ENCODE results near the gene ARL3.

ARL3 gene

DNA sequence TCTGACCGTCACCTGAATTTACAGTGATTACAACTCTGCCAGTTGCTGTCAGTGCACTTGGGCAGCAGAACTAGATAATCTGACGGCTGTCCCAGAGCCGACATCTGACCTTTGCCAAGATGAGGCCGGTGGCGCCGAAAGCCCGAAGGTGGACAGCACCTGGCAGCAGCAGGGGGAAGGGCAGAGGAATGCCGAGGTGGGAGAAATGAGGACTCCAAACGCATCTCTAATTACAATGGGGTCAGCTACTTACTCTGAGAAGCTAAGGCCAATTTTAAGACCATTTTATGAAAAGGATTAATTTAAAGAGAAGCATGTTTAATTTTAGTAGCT lies 36.2 kb downstream of the ARL3 start:
- Histone ChIP-seq H3K4me1 (peaks cover 50% of the 10 kb centered on the region), H3K36me3 (replicated peaks) (peaks cover 5% of the 10 kb centered on the region), H3K27me3 (ENCODE audit: low read depth) (no peaks in the 10 kb centered on the region), H3K4me3 (no peak overlapping the region), H3K9me3 (no peaks in the 10 kb centered on the region)
- in situ Hi-C loops (cut with MboI; ENCODE audit: low sequenced_read_pairs): no loop called here
- no peak for DNase-seq (ENCODE audit: low spot score in 2 of 2)

DNA sequence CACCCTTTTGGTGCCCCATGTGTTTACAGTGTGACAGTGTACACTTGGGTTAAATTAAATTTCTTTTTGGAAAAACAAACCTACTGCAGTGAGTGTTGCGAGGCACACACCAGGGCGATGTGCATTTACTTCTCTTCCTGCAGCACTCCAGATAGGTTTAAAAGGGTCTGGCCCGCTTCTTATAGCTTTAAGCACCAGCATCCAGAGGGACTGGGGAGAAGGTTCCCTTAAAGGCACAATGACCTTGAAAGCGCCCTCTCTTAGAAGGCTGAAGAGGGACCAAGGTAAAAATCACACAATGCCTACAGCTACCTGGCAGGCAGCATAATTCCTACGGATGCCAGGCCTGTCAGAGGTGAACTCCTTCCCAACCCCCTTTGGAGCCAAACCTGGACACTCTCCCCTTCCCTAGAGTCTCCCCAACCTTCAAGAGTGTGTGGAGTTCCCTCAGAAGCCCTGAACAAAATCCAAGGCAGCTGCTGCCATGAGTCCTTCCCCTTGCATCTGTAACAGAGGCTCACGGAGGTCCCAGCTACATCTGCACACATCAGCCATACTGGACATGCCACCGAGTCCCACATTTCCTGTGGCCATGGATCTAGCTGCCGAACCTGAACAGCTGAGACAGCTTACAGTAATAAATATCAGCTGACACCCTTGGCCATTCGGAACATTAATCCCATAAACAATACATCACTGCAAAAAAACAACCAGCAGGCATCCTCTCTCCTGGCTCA lies 36.7 kb downstream of the ARL3 start:
- Histone ChIP-seq H3K9me3 (no peaks in the 10 kb centered on the region), H3K4me1 (peaks cover 50% of the 10 kb centered on the region), H3K4me3 (no peak overlapping the region), H3K27me3 (ENCODE audit: low read depth) (no peaks in the 10 kb centered on the region), H3K36me3 (replicated peaks) (peaks cover 5% of the 10 kb centered on the region)
- in situ Hi-C loops (cut with MboI; ENCODE audit: low sequenced_read_pairs): no loop called here
- no peak for DNase-seq (ENCODE audit: low spot score in 2 of 2)

GRCh38 chr10:102676534-102677315 lies 37.5 kb downstream of the ARL3 start:
- no peak for DNase-seq (ENCODE audit: low spot score in 2 of 2)
- Histone ChIP-seq H3K4me3 (no peak overlapping the region), H3K27me3 (ENCODE audit: low read depth) (no peaks in the 10 kb centered on the region), H3K36me3 (replicated peaks) (peaks cover 3% of the 10 kb centered on the region), H3K4me1 (peaks cover 50% of the 10 kb centered on the region), H3K9me3 (no peaks in the 10 kb centered on the region)
- in situ Hi-C loops (cut with MboI; ENCODE audit: low sequenced_read_pairs): no loop called here

GRCh38 chr10:102675666-102676533 lies 38.3 kb downstream of the ARL3 start:
- peaks cover 50% of the 10 kb centered on the region for H3K4me1 ChIP-seq
- H3K4me3 ChIP-seq: no peak overlapping the region
- no peaks in the 10 kb centered on the region for H3K36me3 ChIP-seq (replicated peaks)
- no peaks in the 10 kb centered on the region for H3K27me3 ChIP-seq (ENCODE audit: low read depth)
- no peaks in the 10 kb centered on the region for H3K9me3 ChIP-seq
- in situ Hi-C loops (cut with MboI; ENCODE audit: low sequenced_read_pairs): no loop called here
- DNase-seq (ENCODE audit: low spot score in 2 of 2): peak; percentile 42 to 59

DNA sequence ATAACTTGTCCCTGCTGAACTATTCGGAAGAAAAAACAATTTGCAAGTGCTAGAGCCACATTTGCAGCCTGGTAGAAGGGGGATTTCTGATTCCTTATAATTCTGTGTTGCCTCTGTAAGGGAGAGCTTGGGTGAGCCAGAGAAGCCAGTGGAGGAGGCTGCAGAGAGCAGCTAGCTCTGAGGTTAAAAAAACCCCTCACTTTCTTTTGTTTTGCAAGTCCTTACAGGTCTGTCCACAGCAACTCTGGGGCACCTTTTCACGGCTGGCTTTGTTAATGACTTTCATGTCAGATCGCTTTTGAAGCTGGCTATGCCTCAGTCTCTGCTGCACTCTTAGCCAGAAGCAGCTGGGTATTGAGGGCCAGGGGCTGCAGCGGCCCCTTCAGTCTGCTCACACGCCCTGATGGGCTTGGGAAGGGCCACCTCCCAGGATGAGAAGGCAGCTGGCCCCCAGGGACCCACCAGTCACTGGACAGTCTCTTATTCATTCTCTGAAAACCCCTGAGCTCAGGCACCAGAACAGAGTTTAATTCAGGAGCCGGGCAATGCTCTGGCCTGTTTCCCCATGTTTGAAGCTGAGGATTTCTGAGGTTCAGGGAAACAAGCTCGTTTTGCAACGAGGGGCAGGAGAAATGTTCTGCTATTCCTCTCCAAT lies 39.1 kb downstream of the ARL3 start:
- Histone ChIP-seq H3K4me3 (no peak overlapping the region), H3K4me1 (peaks cover 50% of the 10 kb centered on the region), H3K36me3 (replicated peaks) (no peaks in the 10 kb centered on the region), H3K27me3 (ENCODE audit: low read depth) (no peaks in the 10 kb centered on the region), H3K9me3 (no peaks in the 10 kb centered on the region)
- DNase-seq (ENCODE audit: low spot score in 2 of 2): peak in 1 of 2 experiments; percentile 42
- in situ Hi-C loops (cut with MboI; ENCODE audit: low sequenced_read_pairs): no loop called here

- Histone ChIP-seq H3K9me3 (no peaks in the 10 kb centered on the region), H3K4me1 (peaks cover 50% of the 10 kb centered on the region), H3K4me3 (no peak overlapping the region), H3K36me3 (replicated peaks) (no peaks in the 10 kb centered on the region), H3K27me3 (ENCODE audit: low read depth) (no peaks in the 10 kb centered on the region)
- DNase-seq (ENCODE audit: low spot score in 2 of 2): no peak
- in situ Hi-C loops (cut with MboI; ENCODE audit: low sequenced_read_pairs): no loop called here
Observed at GRCh38 chr10:102674566-102674965, 39.6 kb downstream of the ARL3 start.

DNA sequence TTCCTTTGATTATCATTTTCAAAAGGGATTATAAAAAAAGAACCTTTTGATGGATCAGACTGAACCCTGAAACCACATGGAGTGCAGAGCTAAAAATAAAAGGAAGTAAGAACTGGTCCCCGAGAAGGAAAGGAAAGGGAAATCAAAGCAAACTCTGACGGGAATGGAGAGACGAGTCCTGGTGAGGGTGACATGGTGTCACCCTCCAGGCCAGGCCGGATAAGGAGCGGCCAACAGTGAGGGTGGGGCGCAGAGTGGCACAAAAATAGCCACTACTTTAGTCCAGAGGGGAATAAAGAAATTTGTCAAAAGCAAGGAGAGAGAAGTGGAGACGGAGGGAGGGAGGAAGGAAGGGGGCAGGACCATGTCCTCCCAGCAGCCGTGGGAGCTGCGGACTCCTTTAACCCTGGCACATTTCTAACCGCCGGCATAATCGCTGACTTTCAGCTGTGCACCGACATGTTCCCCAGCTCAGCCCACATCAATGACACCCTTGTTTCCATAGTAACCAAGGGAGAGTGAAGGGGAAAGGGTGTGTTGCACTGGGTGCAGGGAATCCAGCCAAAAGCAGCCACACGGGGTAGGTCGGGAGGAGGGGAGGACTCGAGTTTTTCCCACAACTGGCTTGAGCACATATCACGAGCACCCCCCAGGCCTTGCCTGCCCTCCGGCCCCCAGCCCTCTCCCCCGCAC lies 40.2 kb downstream of the ARL3 start:
- no peaks in the 10 kb centered on the region for H3K9me3 ChIP-seq
- in situ Hi-C loops (cut with MboI; ENCODE audit: low sequenced_read_pairs): no loop called here
- H3K27me3 ChIP-seq (ENCODE audit: low read depth): no peaks in the 10 kb centered on the region
- H3K4me3 ChIP-seq: no peak overlapping the region
- no peaks in the 10 kb centered on the region for H3K36me3 ChIP-seq (replicated peaks)
- peaks cover 45% of the 10 kb centered on the region for H3K4me1 ChIP-seq
- DNase-seq (ENCODE audit: low spot score in 2 of 2): peak; percentile 46 to 66

GRCh38 chr10:102673236-102673818 lies 40.9 kb downstream of the ARL3 start:
- in situ Hi-C loops (cut with MboI; ENCODE audit: low sequenced_read_pairs): no loop called here
- DNase-seq (ENCODE audit: low spot score in 2 of 2): no peak
- H3K9me3 ChIP-seq: no peaks in the 10 kb centered on the region
- H3K4me3 ChIP-seq: no peak overlapping the region
- H3K36me3 ChIP-seq (replicated peaks): no peaks in the 10 kb centered on the region
- H3K27me3 ChIP-seq (ENCODE audit: low read depth): no peaks in the 10 kb centered on the region
- peaks cover 39% of the 10 kb centered on the region for H3K4me1 ChIP-seq

GRCh38 chr10:102670871-102671434 lies 43.2 kb downstream of the ARL3 start:
- Histone ChIP-seq H3K4me3 (no peak overlapping the region), H3K9me3 (no peaks in the 10 kb centered on the region), H3K27me3 (ENCODE audit: low read depth) (no peaks in the 10 kb centered on the region), H3K36me3 (replicated peaks) (no peaks in the 10 kb centered on the region), H3K4me1 (peaks cover 22% of the 10 kb centered on the region)
- in situ Hi-C loops (cut with MboI; ENCODE audit: low sequenced_read_pairs): no loop called here
- no peak for DNase-seq (ENCODE audit: low spot score in 2 of 2)

DNA sequence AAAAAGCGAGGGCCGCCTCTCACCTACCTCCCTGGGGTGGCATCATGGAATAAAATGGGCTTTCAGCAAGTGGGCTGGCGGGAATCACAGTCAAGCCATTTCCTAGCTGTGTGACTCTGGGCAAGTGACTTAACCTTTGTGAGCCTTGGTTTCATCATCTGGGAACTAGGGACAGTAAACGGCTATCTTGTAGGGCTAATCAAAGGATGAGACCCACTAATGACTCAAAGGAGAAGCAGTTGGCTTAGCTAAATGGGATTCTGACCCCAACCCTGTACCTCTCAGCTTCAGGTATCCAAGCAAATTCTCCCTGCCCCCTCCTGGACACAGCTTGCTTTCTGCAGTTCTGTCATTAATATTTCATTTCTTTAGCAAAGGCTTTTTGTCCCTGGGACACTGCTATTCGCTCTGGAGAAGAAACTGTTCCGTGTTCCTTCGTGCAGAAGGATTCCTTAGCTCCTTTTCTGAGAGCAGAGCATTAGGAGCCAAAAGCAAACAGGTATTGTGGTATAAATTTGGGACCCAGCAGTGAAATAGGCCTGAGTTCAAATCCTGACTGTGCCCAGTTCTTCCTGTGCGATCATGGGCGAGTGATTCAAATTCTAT lies 44.0 kb downstream of the ARL3 start:
- H3K4me3 ChIP-seq: no peak overlapping the region
- no peaks in the 10 kb centered on the region for H3K36me3 ChIP-seq (replicated peaks)
- in situ Hi-C loops (cut with MboI; ENCODE audit: low sequenced_read_pairs): no loop called here
- no peak for DNase-seq (ENCODE audit: low spot score in 2 of 2)
- H3K9me3 ChIP-seq: no peaks in the 10 kb centered on the region
- H3K4me1 ChIP-seq: peaks cover 16% of the 10 kb centered on the region
- H3K27me3 ChIP-seq (ENCODE audit: low read depth): no peaks in the 10 kb centered on the region

DNA sequence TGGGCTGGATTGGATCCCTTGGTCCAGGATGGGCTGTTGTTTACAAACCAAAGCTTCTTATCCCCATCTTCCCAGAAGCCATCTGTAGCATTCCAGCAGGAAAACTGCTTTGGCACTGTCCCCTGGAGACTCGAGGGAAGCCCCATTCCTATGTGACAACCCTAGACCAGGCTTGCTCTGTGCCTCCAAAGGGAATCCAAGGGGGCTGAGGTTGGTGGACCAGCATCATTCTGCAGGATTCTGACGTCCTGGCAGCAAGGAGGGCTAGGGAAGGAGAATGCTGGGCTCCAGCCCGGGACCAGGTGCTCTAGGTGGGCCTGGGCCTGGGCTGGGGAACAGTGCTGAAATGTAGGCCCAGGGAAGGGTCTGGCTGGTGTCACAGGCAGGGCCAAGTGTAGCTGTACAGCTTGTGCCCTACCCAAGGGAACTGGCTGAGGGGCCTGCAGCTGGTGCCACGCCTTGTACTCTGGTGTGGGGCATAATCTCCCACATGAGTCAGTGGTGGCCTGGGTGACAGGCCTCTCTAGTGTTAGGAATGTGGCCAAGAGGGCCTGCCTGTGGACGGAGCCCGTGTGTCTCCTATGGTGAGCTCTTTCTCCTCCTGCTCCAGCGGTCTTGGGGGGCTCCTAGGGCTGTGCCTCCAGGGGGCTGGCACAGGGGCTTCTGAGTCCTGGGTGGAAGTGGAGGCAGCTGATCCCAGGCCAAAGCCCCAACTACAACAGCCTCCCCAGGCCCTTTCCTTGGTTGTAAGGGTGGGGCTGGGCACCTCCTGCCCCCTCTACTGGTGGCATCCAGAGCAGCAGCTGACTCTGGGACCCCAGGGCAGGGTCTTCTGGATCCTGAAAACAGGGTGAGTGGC lies 44.8 kb downstream of the ARL3 start:
- H3K4me1 ChIP-seq: peaks cover 9% of the 10 kb centered on the region
- peak in 1 of 2 experiments; percentile 54 for DNase-seq (ENCODE audit: low spot score in 2 of 2)

More for the DNA sequence above, 44.8 kb downstream of the ARL3 start:
- no peak overlapping the region for H3K4me3 ChIP-seq
- in situ Hi-C loops (cut with MboI; ENCODE audit: low sequenced_read_pairs): no loop called here
- H3K27me3 ChIP-seq (ENCODE audit: low read depth): no peaks in the 10 kb centered on the region
- no peaks in the 10 kb centered on the region for H3K9me3 ChIP-seq
- no peaks in the 10 kb centered on the region for H3K36me3 ChIP-seq (replicated peaks)
